SK-N-SH treated with all-trans-retinoic acid at 6 μM for 48 hours (cell line): Measurements from ENCODE around the gene SON.
"Not testable (repeated sequence)": the region's sequence is repeated elsewhere in the genome, so short reads cannot be mapped to it uniquely, and the experiment has no call there.

Experiments
- ATAC-seq: fragments of 200-7000 bp; cut with Tn5 transposase; 3 replicates; pipeline ENCODE4 v1.9.1; 2020; ENCODE audit warnings: mild to moderate bottlenecking, moderate library complexity
- ESRRG ChIP-seq: fragments of 250-450 bp; sonication (Bioruptor Pico); IDR thresholded peaks from 2 replicates; pipeline ENCODE4 v1.6.1; 2021; ENCODE audit warnings: mild to moderate bottlenecking
- GLIS3 ChIP-seq: fragments of 250-450 bp; sonication (Bioruptor Pico); IDR thresholded peaks from 2 replicates; pipeline ENCODE4 v1.5.0; 2020; ENCODE audit warnings: mild to moderate bottlenecking, moderate library complexity
- ZNF565 ChIP-seq: fragments of 450-650 bp; formaldehyde crosslinking; conservative IDR thresholded peaks from 2 replicates; pipeline ENCODE4 v1.5.0; 2020; ENCODE audit warnings: low read depth, mild to moderate bottlenecking, moderate library complexity
- TF ChIP-seq, protein P1 (sequence below): fragments of 250-450 bp; sonication (Bioruptor Pico); IDR thresholded peaks from 2 replicates; pipeline ENCODE4 v1.5.1; 2021; ENCODE audit warnings: mild to moderate bottlenecking, moderate library complexity

The SON gene

DNA sequence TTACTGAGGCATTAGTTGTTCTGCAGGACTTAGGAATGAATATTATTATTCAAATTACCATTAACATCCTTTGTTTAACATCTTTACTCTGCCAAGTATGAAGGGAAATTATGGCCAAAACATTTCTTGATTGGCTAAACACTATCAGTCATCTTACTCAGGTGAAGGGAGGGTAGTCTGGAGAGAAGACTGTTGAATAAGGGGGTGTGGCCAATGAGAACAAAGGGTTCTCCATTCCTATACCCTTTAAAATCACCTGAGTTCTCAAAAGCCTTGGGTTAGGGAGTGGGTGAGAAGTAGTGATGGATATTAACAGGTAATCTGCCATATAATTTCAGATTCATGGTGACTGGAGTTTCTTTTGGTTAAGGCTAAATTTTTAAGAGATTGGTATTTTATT is 79.4 kb downstream of the SON start:
- no peak for ATAC-seq
- TF ChIP-seq GLIS3 (CRISPR knock-in tag): no peak
- TF ChIP-seq, protein P1, sequence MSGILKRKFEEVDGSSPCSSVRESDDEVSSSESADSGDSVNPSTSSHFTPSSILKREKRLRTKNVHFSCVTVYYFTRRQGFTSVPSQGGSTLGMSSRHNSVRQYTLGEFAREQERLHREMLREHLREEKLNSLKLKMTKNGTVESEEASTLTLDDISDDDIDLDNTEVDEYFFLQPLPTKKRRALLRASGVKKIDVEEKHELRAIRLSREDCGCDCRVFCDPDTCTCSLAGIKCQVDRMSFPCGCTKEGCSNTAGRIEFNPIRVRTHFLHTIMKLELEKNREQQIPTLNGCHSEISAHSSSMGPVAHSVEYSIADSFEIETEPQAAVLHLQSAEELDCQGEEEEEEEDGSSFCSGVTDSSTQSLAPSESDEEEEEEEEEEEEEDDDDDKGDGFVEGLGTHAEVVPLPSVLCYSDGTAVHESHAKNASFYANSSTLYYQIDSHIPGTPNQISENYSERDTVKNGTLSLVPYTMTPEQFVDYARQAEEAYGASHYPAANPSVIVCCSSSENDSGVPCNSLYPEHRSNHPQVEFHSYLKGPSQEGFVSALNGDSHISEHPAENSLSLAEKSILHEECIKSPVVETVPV: no peak
- TF ChIP-seq ZNF565 (CRISPR knock-in tag): no peak
- TF ChIP-seq ESRRG: no peak

- ATAC-seq: not testable (repeated sequence)
Observed at GRCh38 chr21:33626151-33626550, 83.3 kb downstream of the SON start.
